Activated gamma-delta T cell treated with anti-CD3 and anti-CD28 coated beads, Interleukin-2, amount 50 U/mL, for 16 hours (primary cell): ENCODE measurements around the gene UBE2QL1.

Experiments
- DNase-seq: peaks from one replicate; pipeline ENCODE4 v3.0.0-alpha.2; 2020; ENCODE audit warnings: low read depth

The UBE2QL1 gene

DNA sequence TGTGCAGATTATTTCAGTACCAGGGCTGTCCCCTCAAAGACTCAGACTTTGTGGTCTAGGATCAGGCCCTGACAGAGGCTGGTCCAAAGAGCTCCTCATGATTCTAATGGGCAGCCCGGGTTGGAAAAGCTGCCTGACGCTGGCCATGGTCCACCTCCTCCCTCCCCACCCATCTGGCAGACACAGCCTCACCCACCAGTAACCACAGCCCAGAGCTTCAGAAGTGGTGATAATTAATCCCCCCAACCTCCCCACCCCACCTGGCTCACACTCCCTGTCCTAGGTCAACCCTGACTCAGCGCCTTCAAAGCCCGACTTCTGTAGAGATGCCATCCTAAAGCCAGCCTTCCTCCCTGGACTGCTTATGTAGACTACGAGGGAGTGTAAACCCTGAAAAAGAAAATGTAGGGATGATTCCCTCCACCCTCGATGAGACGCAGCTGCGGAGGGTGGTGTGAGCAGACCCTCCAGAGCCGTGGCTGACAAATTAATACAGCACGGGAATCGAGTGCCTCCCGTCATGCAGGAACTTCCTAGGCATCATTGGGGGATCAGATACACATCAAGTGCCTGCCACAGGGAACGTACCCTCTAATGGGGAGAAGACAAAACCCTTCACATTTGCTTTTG is 7.0 kb downstream of the UBE2QL1 start:
- no peak for DNase-seq

DNA sequence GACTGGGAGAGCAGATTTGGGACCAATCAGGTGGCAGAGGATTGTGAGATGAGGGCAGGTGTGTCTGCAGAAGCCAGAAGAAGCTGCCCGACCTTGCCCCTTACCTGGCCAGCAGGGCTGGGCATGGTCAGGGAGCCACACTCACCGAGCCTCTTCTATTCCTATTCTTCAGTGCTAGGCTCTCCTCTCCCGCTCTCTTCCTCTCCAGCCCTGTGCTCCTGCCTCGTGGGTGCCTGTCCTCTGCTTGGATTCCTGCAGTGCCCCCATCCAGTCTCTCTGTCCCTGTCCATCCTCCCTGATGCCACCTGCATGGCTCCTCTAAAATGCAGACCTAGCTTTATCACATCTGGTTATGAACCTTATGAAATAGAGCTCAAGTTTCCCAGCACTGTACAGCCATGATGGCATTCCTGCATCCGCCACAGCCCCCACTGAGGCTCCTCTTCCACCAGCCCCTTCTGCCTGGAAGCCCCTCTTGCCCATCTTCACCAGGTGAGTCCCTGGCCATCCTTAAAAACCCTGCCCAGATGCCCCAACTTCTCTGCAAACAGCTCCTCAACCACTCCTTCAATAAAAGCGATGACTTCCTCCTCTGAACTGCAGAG is 8.2 kb downstream of the UBE2QL1 start:
- no peak for DNase-seq

DNA sequence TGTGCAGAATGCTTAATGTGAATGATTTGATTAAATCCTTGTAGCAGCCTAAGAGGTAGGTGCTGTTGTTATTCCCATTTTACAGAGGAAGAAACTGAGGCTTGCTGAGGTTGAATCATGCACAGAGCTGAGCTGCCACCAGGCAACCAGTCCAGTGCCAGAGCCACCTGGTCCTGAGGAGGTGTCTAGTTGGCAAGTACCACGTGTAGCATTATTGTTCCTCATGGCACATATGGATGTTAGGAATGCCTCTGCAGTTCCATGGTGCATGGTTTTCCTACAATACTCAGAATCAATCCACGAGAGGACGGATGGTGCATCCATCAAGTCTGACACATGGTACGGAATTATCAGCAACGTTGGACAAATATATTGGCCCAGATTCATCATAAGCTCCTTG is 8.9 kb downstream of the UBE2QL1 start:
- no peak for DNase-seq

DNA sequence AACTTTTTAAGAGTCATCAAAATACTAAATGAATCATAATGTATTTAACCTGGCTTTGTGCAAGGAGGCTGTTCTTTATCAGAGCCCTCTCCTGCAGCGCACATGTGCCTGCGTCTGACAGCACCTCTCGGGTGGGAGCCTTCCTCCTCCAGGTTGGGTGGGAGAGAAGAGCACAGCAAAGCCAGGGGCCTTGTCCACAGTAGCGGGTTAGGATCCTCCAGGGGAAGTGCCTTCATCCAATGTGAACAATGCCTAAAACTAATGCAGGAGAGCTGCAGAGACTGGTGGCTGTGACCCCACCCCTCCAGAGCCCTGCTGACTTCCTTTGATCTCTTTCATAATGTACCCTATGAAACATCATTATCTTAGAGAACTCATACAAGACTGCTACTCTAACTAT is 10.2 kb downstream of the UBE2QL1 start:
- no peak for DNase-seq

DNA sequence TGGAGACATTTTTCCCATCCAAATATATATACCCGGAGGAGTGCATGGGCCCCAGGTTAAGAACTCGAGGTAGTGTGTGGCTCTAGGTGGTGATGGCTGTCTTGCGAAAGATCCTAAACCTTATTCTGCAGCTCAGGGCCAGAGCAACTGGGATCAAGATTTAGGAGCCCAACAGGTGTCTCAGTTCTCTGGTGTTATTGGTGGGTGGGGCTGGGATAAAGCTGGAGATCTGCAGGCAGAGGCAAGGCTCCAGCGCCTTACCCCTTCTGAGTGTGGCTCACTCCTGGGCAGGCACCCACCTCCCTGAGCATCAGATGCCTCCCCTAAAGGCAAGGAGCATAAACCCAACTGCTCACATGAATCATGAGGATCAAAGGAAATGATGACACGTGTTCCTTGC is 11.2 kb downstream of the UBE2QL1 start:
- DNase-seq, result no peak

DNA sequence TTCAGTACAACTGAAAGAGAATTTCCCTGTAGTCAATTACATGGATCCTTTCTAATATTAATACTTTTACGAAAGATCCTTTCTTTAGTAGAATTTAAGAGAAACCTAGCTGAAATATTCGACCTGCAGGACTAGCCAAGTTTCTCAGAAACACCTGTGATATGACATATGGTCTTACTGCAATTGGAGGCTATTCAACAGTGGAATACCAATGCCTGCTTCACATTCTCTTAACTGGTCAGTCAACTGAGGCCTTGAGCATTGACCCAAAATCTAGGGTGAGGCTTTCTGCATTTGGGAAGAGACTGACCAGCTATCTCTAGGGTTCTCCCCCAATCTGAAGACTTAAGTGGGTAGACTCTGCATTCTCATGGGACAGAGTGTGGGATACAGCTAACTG is 12.3 kb downstream of the UBE2QL1 start:
- DNase-seq, result no peak

DNA sequence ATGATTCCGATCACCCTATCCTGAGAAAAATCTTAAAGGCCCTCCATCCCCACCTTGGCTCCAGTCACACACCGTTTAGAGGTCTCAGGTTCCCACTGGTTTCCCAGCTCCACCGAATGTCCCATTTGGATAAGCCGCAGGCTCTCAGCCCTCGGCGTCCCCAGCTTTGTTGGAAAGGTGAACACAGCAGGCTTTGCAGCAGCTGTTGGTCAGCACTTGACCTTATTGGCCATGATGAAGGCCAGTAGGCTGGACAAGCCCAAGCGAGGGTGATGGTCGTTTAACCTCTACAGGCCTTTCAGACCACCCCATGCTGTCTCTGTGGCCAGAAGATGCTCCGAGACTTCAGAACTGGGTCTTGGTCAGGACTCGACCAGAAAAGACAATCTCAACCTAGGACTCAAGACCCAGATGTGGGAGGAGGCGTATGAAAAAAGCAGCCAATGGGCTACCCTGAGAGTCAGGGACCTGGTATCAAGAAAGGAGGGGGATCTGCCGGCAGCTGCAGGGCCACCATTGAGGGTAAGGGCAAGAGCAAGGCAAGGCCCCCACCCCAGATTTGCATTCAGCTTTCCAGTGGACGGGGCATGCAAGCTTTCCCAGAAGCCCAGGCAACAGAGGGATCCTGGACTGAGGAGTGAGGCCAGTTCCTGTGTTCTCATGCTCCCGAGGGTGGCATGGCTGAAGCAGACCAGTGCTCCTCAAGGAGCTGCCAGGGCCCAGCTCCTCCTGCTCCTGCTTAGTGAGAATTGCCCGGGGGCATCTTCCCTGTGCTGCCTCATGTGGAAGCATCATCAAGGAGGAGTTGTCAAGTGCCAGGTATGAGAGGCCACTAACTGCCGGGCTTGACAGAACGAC is 13.4 kb downstream of the UBE2QL1 start:
- no peak for DNase-seq

DNA sequence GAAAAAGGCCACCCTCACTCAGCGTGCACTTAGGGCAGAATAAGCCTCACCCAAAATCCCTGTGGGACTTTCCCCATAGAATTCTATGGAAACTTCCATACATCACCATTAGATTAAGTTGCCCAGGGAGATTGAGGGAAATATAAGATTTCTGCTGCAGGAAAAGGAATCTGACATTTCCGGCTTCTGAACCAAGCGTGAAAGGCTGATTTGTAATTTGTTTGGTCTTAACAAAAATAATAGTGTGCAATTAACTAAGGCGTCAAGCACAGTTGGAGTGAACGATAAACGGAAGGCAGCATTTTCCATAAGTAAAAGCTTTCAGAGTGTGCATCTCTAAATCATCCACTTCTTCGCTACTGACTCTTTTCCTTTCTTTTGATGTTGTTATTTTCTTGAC is 14.0 kb downstream of the UBE2QL1 start:
- DNase-seq, result no peak

DNA sequence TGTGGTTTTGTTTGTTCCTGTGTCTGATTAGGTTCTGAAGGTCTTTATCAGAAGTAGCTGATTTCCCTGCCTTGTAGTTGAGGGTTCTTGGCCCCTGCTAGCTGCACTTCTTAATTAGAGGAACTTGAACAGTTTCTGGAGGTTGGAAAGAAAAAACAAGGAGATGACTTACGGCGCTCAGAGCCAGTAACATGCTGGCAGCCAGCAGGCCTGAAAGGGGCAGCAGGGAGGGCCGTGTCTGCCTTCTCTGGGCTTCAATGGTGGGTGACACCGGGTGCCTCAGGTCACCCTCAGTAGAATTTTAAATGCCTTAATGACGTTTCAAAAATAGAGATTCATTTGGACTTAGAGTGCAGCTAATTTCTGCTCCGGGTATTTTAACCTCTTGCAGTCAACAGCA is 15.8 kb downstream of the UBE2QL1 start:
- DNase-seq, result no peak

DNA sequence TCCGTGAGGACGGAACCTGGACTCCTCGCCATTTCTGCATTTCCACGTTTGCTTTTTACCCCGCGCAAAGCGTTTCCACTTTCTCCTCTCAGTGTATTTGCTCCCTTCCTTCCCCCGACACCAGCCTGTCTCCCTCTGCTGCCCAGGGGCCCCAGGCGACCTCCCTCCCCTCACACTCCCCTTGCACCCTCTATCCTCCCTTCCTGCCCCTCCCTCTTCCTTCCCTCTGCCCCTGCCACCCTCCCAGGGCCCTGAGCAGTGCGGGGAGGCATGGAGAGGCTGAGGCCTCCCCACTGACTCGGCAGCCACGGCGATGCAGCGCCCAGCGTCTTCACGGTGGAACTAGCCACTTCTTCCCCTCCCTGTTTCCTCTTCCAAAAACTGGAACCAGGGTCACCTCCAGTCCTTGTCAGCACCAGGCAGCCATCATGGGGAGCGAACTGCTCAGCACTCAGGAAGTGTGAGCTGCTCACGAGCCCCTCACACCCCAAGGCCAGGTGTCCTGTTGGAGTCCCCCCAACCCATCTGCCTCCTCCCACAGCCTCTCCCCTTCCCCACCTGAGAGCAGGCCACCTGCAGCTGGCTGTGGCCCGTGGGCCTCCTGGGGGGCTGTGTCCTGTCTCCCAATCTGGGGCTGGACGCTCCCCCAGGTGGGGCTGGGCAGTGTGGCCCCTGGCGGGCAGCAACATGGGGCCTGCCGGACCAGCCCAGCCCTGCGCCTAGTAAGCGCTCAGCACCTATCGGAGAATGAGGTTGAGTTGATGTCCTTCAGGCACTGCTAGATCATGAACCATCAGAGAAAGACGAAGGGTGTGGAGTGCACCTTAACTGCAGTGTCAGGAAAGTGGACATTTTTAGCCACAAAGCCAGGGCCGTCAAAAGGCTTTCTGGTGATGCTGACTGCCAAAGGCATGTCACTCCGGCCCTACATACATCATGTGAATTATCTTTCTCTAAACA is 17.5 kb downstream of the UBE2QL1 start:
- DNase-seq, result no peak

DNA sequence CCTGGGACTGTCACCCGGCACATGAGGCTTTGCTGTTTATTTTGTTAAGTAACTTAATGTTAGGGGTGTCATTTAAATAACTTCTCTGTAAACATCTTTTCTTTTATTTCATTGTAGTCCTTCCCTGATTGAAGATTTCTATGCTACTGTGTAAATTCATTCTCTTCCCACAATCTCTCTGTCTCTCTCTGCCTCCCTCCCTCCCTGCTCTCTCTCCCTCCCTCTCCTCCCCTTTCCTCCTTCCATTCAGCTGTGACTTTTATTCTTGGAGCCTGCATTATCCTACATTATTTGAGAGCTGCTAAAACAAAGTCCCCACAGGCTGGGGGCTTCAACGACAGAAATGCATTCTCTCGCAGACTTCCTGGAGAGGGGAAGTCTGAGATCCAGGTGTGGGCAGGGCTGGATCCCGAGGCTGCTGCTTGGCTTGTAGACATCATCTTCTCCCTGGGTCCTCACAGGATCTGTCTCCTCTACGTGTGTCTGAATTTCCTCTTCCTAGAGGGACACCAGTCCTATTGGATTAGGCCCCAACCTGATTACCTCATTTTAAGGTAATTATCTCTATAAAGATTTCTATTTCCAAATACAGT is 18.4 kb downstream of the UBE2QL1 start:
- DNase-seq, result no peak

DNA sequence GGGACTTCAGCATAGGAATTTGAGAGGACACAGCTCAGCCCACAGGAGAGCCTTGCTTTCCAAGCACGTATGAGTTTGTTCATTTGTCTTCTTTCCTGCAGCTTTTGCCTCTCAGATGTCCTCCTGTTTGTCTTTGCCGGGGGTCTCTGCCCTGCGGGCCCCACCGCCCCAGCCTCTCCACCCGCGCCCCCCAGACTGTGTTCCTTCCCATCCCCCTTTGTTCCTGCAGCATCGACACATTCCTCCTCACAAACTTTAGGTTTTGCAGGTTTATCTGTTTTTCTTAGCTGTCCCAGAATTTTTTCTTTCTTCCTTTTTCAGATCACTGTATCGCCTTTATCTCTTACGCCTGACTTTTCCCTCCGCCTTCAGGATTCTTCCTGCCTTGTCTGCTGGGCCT is 18.9 kb downstream of the UBE2QL1 start:
- no peak for DNase-seq

DNA sequence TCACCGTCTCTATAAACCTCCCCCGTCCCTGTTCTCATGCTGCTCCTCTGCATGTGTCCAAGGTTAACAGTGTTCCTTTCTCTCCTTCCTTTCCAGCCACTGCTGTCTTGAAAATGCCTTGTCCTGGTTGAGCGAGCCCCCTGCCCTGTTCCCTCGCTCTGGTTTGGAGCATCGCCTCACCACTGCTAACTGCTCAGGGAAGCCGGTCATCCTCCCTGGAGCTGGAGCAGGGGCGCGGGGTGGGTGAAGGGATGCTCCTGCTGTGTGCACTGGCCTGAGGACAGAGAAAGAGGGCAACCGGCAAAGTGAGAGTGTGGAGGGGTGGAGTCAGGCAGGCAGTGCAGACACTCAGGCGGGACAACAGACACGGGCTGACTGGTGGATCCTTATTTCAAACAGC is 19.4 kb downstream of the UBE2QL1 start:
- no peak for DNase-seq

DNA sequence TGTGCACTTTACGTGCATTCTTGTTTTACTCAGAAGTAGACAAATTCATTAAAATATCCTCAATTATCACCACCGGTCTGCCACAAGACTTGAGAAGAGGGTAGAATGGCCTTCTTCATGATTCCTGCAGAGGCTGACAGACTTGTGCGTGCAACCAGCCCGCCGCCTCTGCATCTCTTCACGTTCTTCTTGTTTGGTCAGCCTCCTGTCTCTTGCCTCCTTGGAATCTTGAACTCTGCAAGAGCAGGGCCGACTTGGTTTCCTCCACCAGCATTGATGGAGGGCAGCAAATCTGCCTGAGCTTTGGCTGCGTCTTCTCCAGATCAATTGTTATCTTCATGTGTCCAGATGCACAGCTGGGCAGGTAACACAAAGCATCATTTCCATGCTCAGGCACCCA is 20.2 kb downstream of the UBE2QL1 start:
- no peak for DNase-seq

DNA sequence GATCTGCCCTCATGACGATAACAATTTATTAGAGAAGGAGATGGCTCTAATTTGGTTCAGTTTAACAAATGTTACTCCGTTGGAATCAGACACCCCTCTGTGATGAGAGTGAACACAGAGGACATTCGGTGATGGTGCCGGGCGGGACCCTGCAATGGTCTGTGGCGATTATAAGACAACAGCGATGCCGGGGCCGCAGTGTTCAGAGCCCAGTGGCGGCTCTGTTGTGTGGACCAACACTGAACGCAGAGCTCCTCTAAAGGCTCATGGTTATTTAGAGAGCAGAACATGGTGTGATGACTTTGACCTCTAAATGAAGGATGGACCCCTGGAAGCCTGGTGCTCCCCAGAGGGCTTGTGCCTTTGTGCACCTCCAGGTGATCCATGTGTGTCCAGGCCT is 21.2 kb downstream of the UBE2QL1 start:
- DNase-seq, result no peak

DNA sequence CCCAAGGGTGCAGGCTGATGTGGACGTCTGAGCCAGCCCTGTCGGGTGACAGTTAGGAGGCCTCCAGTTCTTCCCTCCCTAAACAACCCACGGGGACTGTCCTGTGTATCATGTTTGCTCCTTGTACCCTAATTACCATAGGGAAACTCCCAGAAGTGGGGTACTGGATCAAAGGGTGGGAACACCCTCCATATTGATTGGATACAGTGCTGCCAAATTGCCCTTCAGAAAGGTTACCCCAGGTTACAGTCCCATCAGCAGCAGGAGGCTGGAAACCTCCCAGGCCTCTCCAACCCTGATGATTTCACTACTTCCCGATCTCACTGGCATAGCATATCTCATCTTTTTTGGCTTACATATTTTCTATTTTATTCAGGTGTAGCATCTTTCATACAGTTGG is 22.0 kb downstream of the UBE2QL1 start:
- no peak for DNase-seq

DNA sequence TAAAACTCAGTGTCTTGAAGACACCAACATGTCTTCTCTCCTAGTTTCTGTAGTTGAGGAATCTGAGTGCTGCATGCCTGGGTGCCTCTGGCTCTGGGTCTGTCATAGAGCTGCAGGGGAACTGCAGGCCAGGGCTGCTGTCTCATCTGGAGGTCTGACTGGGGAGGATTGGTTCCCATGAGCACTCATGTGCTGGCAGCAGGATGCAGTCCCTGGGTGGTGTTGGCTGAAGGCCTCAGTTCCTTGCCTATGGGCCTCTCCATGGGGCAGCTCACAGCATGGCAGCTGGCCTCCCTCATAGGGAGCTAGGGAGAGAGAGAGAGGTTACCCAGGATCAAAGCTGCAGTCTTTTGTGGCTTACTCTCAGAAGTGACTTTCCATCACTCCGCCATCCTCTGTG is 22.6 kb downstream of the UBE2QL1 start:
- no peak for DNase-seq

DNA sequence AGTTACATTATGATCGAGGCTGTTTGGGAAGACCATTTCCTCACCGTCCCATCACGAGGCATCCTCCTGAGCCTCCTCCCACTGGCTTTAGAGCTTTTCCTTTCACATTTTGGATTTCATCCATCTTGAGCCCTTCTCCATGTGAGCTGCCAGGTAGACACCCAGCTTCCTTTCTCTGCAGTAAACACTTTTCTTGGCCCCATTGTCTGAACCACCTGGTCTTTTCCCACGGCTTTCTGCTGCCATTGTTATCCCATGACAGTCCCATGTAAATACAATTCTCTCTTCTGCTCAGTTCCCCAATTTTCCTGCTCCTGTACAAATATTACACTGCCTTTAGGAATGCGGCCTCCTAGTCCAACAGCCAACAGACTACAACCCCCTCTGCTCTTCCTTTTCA is 24.1 kb downstream of the UBE2QL1 start:
- no peak for DNase-seq

DNA sequence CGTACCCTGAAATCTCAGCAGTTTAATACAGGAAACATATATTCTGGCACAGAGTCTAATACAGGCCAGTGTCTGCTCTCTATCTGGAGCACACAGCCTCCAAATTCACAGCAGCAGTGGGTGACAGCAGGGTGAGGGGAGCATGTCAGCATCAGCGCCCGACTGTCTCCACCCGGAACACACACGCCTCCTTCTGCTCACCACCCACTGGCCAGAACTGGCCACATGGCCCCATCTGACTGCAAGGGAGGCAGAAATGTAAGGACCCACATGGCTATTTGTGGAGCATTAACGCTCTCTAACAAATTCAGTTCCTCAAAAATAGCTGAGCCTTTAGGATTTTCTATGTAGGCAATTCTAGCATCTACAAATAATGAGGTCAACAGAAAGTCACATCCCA is 24.6 kb downstream of the UBE2QL1 start:
- DNase-seq, result no peak

DNA sequence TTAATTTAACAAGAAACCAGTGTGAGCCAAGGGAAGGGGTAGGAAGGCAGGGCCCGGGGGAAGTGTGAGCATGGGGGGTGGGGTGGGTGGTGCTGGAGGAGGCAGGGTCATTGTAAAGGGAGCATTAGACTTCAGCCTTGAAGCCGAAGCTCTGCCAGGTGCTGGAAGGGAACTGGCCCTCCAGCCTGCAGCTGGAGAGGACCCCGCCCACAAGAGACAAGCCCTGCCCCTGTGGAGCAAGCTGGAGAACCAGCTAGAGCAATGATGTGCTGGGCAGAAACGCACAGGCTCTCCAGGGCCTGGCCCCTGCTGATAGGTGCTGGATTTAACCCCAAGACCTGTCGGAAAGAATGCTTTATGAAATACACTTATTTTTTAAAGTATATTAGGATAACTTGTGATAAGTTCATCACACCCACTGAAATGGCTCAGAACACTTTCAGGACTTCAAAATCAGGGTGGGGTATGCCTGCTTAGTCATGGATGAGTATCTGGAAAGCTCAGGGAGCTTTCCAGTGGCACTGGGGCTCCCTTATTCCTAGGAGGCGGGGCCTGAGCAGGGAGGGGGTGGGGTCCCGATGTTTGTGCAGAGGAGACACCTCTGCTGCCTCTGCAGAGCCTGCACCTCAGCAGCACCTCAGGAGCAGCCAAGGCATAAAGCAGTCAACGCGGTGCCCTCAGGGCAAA is 27.1 kb downstream of the UBE2QL1 start:
- DNase-seq, result no peak

DNA sequence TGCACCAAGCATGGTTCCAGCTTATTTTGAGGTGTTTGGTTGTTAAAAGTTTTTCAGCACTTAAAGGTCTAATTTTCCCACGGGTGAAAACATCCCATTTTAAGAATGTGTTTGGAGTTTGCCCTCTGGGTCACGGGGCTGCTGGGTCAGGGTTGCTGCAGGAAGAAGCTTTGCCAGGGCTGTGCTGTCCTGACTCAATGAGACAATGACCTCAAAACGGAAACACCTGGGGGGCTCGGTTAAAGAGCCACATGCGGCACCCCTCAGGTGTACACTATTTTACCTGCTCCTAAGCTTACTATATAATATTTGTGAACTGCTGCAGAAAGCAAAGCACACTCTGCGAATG is 27.6 kb downstream of the UBE2QL1 start:
- DNase-seq, result no peak
